HG02884 (cell line): ENCODE results near the gene NUBP2.

Source experiments
- ATAC-seq: cut with Tn5 transposase; IDR thresholded peaks from one replicate; pipeline ENCODE4 v1.9.1; 2021; ENCODE audit warnings: mild to moderate bottlenecking, moderate library complexity; ENCODE audit not compliant: unreplicated experiment

Gene NUBP2

DNA sequence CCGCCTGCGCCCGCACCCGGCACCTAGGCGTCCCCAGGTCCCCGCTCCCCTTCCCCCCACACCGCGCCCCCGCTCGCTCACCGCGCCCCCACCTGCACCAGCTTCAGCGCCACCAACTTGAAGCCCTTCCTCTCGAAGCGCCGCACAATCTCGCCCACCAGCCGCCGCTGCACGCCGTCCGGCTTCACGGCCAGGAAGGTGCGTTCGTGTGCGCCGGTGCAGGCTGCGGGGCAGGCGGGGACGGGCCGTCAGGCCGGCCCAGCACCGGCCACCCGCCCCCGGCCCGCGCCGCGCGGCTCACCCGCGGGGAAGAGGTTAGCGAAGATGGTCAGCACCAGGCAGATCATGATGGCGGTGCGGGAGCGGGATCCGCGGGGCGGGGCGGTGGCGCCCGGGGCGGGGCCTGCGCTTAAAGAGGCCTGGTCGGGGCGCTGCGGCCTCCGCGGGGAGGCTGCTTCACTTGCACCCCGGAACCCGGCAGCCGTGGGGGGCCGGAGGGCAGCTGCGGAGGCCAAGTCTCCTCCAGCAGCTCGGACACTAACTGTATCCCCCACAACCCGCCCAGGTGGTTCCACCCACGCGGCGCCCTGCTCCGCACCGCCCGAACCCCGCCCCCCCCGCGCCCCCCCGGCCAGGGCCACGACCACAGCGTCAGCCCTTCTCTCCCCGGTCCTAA lies 11.4 kb upstream of the NUBP2 start, which contains the start of gene NME3:
Gene NME3, minus strand, starts transcription at position 356 of the 676 bp plus-strand sequence. Its CDS starts 9 bp downstream, at position 347.
- ATAC-seq, result no peak

DNA sequence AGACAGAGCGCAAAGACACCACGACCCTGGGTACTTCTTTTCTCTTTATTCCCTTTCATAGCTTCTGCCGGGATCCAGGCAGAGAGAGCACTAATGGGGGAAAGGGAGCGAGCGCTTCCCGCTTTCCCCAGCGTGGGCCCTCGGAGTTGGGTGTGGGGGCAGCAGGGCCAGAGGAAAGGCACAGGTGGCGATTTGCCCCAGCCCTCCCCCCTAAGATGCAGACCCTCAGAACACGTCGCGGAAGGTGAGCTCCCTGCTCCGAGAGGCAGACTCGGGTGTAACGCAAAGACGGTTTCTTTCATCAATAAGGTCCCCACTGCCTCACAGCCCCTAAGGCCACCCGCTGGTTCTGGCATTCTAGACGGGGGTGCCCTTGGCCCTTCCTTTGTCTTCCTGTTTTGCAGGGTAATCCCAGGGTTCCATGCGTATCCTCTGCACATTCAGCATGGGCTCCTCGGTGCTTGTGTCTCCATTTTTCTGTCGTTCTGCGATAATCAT lies 10.8 kb upstream of the NUBP2 start:
- ATAC-seq, result no peak

DNA sequence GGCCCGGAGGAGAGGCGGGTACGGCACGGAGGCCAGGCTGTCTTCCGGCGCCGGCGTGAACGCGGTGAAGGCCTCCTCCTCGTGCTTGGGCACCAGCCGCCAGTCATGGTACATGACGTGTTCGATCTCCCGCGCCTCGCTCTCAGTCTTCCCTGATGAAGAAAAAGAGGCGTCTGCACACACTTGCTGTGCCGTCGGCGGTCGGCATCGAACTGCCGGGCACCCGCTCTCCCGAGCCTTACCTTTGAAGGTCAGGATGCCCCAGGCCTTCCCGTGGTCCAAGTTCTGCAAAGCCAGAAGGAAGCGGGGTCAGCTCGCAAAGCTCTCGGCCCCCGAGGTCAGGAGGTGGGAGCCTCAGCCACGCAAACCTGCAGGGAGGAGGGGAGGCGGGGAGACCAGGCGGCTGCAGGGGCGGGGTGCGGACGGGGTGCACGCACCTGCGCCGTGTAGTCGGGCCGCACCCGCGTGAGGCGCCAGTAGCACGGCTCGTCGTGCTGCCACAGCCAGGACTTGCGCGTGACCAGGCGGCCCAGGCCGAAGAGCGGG lies 10.3 kb upstream of the NUBP2 start, which contains the start of gene EME2:
Gene EME2, plus strand, starts transcription at position 449 of the 546 bp plus-strand sequence. CDS start 418 bp downstream, outside the sequence.
- no peak for ATAC-seq

DNA sequence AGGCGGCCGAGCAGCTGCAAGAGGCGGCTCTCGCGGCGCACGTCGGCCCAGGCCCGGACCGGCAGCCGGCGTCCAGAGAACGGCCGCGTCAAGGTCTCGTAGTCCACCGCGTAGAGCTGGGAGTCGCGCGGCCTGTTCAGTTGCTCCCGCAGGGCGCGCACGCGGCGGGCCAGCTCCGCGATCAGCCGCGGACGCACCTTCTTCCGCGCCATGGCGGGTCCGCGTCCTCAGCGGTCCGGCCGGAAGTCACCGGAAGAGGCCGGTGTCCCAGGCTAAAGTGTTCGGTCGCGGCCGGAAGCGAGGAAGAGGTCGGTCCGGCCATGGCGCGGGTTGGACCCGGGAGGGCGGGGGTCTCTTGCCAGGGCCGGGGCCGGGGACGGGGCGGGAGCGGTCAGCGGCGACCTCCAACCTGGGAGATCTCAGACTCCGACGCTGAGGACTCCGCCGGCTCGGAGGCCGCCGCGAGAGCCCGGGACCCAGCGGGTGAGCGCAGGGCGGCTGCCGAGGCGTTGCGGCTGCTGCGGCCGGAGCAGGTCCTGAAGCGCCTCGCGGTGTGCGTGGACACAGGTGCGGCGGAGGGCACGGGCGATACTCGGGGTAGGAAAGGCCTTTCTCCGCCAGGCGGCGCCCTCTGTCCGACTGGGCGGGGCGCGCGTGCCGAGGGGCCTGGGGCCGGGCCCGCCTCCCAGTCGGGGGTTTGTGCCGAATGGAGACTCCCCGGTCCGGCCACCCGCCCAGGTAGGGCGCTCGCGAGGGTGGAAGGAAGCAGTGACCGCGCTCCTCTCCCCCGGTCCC lies 9.7 kb upstream of the NUBP2 start, which contains the start of gene MRPS34:
Gene MRPS34, minus strand, starts transcription at position 227 of the 795 bp plus-strand sequence. Its CDS starts 15 bp downstream, at position 212.
- no peak for ATAC-seq

DNA sequence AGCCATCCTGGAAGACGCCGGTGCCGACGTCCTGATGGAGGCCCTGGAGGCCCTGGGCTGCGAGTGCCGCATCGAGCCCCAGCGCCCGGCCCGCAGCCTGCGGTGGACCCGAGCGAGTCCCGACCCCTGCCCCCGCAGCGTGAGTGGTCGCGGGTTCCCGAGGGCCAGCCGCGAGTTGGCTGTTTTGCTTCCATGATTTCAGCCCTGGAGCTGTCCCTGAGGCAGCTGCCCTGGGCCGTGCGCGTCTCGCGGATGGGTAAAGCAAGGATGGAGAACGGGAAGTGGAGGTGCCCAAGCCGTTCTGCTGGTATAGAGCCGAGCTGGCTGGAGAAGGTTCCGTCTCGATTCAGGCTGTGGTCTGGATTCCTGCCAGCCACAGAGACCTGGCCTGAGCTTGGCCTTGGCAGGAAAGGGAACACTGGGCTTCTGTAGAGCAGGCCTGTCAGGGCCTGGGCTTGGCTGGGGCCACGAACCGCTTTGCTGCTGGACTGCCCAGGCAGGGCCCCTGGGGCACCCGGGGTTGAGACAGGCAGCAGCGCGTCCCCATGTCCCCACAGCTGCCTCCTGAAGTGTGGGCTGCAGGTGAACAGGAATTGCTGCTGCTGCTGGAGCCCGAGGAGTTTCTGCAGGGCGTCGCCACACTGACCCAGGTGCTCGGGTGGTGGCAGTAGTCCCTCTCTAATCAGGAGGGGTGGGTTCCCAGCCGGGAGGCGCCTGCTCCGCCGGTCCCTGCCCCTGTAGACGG lies 8.9 kb upstream of the NUBP2 start:
- no peak for ATAC-seq

DNA sequence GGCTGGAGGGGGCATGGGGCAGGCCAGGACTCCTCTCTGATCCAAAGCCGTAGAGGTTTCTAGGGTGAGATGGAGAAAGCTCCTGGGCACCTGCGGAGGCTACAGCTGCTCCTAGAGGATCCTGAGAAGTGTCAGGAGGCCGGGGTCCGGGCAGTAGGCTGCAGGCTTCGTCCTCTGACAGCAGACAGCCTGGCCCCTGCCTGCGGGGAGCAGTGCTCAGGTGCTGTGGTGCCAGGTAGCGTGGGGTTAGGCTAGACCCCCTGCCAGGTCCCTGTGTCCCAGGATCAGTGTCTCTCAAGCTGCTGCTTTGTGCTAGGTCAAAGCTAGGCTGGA lies 8.3 kb upstream of the NUBP2 start:
- no peak for ATAC-seq

DNA sequence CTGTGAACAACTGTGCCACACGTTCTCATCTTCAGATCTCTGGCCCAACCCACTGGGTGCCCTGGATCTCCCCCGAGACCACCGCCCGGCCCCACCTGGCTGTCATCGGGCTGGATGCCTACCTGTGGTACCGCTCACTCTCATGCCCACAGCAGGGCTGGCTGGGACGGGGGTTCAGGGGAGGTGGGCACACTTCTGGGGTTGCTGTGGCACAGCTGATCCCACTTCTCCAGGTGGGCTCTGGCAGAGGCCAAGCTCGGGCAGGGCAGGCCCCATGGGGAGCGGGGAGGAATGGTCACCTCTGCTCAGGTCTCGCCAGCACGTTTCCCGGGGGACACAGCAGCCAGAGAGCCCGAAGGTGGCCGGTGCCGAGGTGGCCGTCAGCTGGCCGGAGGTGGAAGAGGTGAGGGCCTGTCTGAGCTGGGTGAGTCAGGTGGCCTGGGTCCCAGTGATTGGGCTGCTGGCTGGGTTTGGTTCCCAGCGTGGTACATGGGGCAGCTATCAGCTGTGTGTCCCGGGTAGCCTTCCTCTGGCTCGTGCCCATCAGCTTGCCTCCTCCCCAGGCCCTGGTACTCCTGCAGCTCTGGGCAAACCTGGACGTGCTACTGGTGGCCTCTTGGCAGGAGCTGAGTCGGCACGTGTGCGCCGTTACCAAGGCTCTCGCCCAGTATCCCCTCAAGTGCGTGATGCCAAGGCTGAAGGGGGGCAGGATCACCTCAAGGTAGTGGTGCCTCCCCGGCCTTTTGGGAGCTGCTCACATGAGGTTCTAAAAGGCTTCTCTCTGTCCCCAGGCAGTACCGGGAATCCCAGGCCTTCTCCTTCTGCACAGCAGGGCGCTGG lies 7.5 kb upstream of the NUBP2 start:
- no peak for ATAC-seq

DNA sequence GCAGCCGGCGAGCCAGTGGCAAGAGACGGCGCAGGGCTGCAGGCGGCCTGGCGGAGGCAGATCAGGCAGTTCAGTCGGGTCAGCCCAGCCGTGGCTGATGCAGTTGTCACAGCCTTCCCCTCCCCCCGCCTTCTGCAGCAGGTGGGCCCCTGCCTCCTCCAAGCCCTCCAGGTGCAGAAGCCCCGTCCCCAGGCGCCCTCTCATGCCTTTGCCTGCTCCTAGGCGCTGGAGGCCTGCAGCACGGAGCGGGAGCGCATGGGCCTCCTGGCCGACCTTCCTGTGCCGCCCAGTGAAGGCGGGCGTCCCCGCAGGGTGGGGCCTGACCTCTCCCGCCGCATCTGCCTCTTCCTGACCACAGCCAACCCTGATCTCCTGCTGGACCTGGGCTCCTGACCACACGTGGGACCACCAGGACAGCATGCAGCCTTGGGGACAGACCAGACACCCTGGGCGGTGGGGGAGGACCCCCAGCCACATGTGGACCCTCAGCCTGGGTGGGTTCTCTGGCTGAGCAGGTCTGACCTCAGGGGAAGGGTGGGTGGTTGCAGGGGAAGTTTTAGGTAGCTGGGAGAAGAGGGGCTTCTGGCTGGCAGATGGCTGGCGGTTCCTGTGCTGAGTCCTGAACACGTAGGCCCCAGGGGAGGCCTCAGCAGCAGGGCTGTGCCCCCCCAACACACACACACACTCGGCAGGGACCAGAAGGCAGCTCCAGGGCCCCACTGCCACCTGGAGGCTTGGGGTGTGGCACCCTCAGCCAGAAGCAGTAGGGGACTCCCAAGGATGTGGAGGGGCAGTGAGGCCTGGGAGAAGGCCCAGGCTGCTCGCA lies 6.7 kb upstream of the NUBP2 start:
- ATAC-seq, result no peak

DNA sequence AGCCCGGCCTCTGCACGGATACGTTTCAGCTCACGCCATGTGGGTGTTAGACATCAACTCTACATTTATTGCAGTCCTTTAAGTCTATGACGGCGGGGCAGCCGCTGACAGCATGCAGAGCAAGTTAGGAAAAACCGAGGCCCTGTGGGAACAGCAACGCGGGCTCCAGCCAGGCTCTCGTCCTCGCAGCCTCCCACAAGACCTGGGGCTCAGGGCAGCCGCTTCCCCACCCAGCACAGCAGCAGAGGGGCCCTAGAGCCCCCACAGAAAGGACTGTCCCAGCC lies 6.1 kb upstream of the NUBP2 start:
- no peak for ATAC-seq

DNA sequence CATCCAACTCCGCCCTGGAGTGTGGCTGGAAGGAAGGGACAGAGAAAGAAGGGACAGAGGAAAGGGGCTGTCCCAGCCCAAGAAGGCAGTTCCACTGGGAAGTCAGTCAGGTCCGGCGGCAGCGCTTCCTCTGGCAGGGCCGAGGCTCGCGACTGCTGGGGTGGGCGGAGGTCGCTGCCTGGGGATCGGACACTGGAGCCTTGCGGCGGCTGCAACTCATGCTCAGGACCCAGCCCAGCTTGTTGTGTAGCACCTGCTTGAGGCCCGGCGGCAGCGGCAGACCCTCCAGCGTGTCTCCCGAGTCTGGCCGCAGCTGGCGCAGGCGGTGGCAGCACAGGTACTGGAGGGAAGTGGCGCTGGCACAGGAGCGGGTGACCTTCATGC lies 5.8 kb upstream of the NUBP2 start:
- no peak for ATAC-seq

DNA sequence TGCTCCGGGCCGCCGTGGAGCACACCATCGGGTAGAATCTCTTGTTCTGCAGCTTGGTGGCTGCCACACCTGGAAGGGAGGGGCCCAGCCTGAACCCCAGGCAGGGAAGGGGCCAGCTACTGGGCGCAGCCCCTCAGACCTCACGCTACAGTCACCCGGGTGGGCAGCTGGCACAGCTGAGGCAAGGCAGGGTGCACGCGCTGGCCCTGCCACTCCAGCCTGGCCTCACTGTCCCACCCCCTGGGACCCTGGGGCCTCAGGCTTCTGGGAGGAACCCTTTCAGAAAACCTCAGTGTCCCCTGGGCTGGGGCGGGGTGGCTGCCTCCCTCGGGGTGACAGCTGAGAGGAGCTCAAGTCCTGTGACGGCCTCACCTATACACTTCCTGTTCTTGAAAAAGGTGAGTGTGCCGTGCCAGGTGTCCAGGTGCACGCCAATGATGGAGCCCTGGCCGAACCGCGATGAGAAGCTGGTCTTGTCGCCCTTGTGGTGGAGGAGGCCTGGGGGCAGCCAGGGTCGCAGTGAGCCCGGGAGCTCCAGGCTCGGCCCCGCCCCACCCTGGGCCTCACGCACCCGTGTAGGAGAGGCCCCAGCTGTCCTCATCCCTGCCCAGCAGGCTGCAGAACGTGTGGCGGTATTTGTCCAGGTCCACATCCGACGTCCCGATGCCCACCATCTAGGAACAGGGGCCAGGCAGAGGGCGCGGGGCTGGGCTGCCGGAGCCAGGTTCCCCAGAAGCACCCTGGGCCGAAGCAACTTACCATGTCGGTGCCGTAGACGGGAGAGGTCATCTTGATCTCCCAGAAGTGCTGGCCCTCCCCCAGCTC lies 5.2 kb upstream of the NUBP2 start:
- ATAC-seq, result no peak

DNA sequence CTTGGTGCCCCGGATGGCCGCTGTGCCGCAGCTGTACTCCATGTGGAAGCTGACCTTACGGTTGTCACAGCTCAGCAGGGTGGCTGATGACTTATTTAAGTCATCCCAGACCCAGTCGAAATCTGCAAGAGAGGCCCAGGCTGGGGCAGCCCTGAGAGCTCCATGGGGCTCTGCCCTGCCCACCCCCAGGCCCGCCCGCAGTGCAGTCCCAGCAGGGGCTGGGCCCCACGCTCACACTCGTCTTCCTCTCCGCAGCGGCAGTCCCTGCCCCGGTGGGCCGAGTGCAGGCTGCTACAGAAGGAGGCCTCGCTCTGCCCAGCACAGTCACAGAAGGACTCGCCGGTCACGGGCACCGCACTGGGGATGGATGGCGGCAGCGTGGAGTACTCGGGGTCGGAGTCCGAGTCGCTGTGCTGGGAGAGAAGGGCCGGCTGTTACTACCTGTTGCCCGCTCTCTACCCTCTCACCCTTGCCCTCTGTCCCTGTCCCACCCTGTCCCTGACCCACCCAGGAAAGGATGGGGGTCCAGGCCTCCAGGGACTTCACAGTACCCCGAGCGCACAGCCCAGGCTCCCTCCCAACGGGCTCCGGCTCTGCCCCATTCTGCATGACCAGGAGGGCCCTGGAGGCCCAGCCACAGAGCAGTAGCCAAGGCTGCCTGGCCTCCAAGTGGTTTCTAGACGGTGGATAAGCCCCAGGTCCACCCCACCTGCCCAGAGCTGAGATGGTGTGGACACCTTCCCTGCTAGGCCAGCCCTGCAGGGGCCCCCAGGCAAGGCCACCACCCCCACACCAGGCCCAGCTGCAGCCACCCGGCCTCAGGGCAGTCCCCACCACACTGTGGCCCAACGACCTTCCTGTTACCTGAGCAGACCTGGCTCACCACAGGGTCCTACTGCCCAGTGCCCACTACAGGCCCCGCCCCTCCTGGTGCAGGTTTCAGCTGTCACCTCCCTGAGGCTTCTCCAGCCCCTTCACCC lies 4.3 kb upstream of the NUBP2 start:
- no peak for ATAC-seq

DNA sequence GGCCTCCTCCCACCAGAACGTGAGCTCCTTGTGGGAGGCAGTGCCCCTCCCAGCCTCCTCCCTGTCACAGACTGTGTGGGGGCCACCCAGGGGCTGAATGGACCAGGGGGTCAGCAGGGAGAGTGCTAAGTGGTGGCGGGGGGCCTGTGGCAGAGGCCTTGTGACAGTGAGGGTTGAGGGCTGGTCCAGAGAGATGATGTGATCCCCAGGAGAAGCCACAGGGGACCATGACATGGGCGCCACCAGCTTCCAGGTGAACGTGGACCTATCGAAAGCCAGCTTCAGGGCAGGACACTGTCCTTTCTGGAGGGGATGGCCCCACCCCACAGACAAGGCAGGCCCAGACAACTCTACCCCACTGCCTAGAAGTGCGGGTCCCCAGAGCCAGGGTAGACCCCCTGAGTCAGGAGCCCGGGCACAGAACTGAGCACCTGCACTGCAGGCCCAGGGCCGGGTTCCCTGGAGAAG lies 3.5 kb upstream of the NUBP2 start:
- ATAC-seq, result no peak

DNA sequence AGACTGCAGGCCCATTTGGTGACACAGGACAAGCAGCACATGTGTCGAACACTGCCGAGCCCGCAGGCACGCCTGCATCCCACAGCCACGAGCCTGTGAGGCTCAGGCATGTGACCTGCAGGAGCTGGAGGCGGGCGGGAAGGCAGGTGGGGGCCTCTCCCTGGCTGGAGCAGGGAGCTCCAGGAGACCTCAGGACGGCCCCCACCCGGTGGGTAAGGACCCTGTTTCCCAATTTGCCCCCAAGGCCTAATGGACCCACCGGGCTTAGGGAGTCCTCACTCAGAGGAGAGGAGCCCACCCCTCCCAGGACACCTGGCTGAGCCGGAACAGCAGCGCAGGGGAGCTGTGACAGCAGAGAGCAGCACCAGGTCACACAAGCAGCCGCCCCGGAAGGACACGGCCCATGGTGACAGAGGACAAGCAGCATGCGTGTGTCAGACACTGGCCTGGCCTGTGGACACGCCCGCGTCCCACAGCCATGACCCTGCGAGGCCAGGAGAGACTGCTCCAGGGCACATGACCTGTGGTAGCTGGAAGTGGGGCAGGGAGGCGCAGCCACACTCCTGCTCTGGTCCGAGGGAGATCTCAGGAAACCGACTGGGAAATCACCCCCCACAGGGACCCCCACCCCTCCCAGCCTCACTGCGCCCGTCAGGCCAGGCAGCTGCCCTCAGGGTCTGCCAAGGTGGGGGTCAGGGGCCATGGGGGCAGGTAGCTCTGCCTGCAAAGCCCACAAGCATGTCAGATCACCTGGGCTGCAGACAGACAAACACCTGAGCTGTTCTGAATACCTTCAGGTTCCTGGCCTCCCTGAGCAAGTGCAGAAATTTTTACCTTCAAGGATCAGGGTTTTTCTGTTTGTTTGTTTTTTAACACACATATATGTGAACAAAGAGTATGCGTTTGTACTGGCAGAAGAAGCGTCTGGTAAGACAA lies 2.8 kb upstream of the NUBP2 start:
- no peak for ATAC-seq

DNA sequence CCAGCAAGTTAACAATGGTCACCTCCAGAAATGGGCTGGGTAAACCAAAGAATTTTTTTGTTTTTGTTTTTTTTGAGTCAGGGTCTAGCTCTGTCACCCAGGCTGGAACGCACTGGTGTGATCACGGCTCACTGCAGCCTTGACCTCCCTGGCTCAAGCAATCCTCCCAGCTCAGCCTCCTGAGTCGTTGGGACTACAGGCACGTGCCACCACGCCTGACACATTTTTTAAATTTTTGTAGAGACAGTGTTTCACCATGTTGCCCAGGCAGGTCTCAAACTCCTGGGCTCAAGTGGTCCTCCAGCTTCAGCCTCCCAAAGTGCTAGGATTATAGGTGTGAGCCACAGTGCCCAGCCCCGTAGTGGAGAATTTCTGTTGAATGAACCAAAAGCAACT lies 2.1 kb upstream of the NUBP2 start:
- ATAC-seq, result no peak

DNA sequence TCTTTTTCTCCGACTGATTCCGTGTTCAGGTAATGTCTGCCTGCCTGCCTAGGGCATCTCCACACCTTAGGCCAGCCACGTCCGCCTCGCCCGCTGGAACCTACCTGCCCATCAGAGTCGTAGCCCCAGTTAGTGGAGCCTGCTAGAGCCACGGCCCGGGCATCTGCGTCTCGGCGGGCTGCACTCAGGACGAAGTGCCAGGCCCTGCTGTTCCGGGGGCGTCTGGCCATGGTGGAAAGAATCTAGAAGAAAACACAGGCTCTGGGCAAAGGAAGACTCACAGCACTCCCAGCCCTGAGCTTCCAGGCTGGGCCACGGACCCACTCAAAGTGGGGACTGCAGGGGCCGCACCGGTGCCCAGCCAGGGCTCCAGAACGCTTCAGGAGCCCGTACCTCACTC lies 1.5 kb upstream of the NUBP2 start:
- no peak for ATAC-seq
